Measurements from ENCODE around the gene MACROD1. TPM values are rescaled to one million over a fixed set of nuclear protein-coding genes. Genes with fewer than 3 reads are reported as not detected.

The MACROD1 gene
- total RNA-seq, 1 experiment from 2014 or later: 36.9 TPM

GRCh38 chr11:64132982-64133705 is 32.8 kb downstream of the MACROD1 start (continued):
- TF ChIP-seq NR3C1 (CRISPR knock-in tag; conservative IDR thresholded peaks at IDR 0.05; ENCODE audit: low read depth): no peak

GRCh38 chr11:64132191-64132771 is 33.6 kb downstream of the MACROD1 start:
- DNase-seq (ENCODE audit: low spot score) (no peak), ATAC-seq (no peak)
- ChIA-PET CTCF (interaction anchor here (0.5 to 4.3 kb wide), 13 partner anchors 11 to 240 kb away, joined by 3 to 17 read pairs (median 4); no protein-coding TSS in a partner anchor), POLR2A (interaction anchor here (1.1 to 1.2 kb wide), 2 partner anchors 10 to 37 kb away, joined by 3 read pairs; no protein-coding TSS in a partner anchor)
- Mint-ChIP-seq H3K9me3 (no peaks in the 10 kb centered on the region), H3K4me3 (no peak overlapping the region), H3K27me3 (ENCODE audit: low read depth) (peaks cover 42% of the 10 kb centered on the region), H3K27ac (no peak overlapping the region), H3K4me1 (peaks cover 43% of the 10 kb centered on the region), H3K36me3 (no peaks in the 10 kb centered on the region)
- TF ChIP-seq HMGXB4 (CRISPR knock-in tag; IDR thresholded peaks at IDR 0.05) (no peak), CTCF (IDR thresholded peaks at IDR 0.05) (no peak), CBFB (CRISPR knock-in tag; IDR thresholded peaks at IDR 0.05; ENCODE audit: low read depth) (no peak), E2F4 (CRISPR knock-in tag; IDR thresholded peaks at IDR 0.05; ENCODE audit: borderline replicate concordance, low read depth) (no peak), KAT7 (CRISPR knock-in tag; IDR thresholded peaks at IDR 0.05; ENCODE audit: borderline replicate concordance) (no peak), TEAD1 (CRISPR knock-in tag; IDR thresholded peaks at IDR 0.05) (no peak)

GRCh38 chr11:64131683-64132190 is 34.2 kb downstream of the MACROD1 start:
- POLR2A ChIA-PET: interaction anchor here (1.1 to 1.2 kb wide), 2 partner anchors 11 to 36 kb away, joined by 3 read pairs; no protein-coding TSS in a partner anchor
- DNase-seq (ENCODE audit: low spot score) (no peak), ATAC-seq (no peak)
- CTCF ChIA-PET: interaction anchor here (0.6 to 4.3 kb wide), 10 partner anchors 10 to 241 kb away, joined by 3 to 17 read pairs (median 5); no protein-coding TSS in a partner anchor
- peaks cover 39% of the 10 kb centered on the region for H3K27me3 Mint-ChIP-seq (ENCODE audit: low read depth)
- no peak overlapping the region for H3K27ac Mint-ChIP-seq
- H3K9me3 Mint-ChIP-seq: no peaks in the 10 kb centered on the region
- TF ChIP-seq MAX (CRISPR knock-in tag; IDR thresholded peaks at IDR 0.05): no peak
- no peak for TF ChIP-seq CREB1 (CRISPR knock-in tag; IDR thresholded peaks at IDR 0.05)
- no peak for TF ChIP-seq FOXJ3 (CRISPR knock-in tag; IDR thresholded peaks at IDR 0.05; ENCODE audit: borderline replicate concordance)
- TF ChIP-seq USF2 (CRISPR knock-in tag; IDR thresholded peaks at IDR 0.05): no peak
- no peak for TF ChIP-seq CTCF (IDR thresholded peaks at IDR 0.05)
- no peak overlapping the region for H3K4me3 Mint-ChIP-seq
- H3K4me1 Mint-ChIP-seq: peaks cover 47% of the 10 kb centered on the region
- no peaks in the 10 kb centered on the region for H3K36me3 Mint-ChIP-seq

All from WTC11 (cell line).